CD14-positive monocyte (primary cell): ENCODE measurements around the gene GYPC. TPM values are rescaled to one million over a fixed set of nuclear protein-coding genes. Genes with fewer than 3 reads are reported as not detected.
"Not testable (repeated sequence)": the region's sequence is repeated elsewhere in the genome, so short reads cannot be mapped to it uniquely, and the experiment has no call there.

ENCODE experiments used
- DNase-seq, 3 donors: peaks; one replicate each; pipeline ENCODE4 v3.0.0-alpha.2; 2011 to 2022
- H2AFZ ChIP-seq: 2 replicates; pipeline ENCODE4 v1.6.0; 2012; ENCODE audit warnings: mild to moderate bottlenecking, low read depth, low read length, inconsistent platforms; ENCODE audit not compliant: insufficient read depth, poor library complexity, severe bottlenecking
- H3K27ac ChIP-seq, 2 donors: 1 replicate in 1 of 2; 2 replicates in 1 of 2; pipeline ENCODE4 v1.5.1; 2012 to 2013; ENCODE audit warnings: low read length in 2 of 2, control low read depth in 1 of 2, inconsistent platforms in 1 of 2, low read depth in 1 of 2, mild to moderate bottlenecking in 1 of 2
- H3K27me3 ChIP-seq, 2 donors: one replicate each; pipeline versions ENCODE4 v1.6.0 to v1.6.1; 2011 to 2013; ENCODE audit warnings: low read length in 2 of 2; ENCODE audit not compliant: control insufficient read depth in 2 of 2, insufficient read depth in 2 of 2
- H3K36me3 ChIP-seq, 2 donors: replicated peaks in 1 of 2; 1 replicate in 1 of 2; 2 replicates in 1 of 2; pipeline versions ENCODE4 v1.5.1 to v1.6.1; 2012 to 2013; ENCODE audit warnings: low read length in 2 of 2, control low read depth in 1 of 2, inconsistent platforms in 1 of 2, mild to moderate bottlenecking in 1 of 2; ENCODE audit not compliant: insufficient read depth in 2 of 2, control insufficient read depth in 1 of 2
- H3K4me1 ChIP-seq, 2 donors: 1 replicate in 1 of 2; 2 replicates in 1 of 2; pipeline versions ENCODE4 v1.5.1 to v1.6.1; 2012 to 2013; ENCODE audit warnings: low read length in 2 of 2, control low read depth in 1 of 2, inconsistent platforms in 1 of 2, mild to moderate bottlenecking in 1 of 2, moderate library complexity in 1 of 2; ENCODE audit not compliant: insufficient read depth in 2 of 2, control insufficient read depth in 1 of 2
- H3K4me2 ChIP-seq: replicated peaks from 2 replicates; pipeline ENCODE3; 2012; ENCODE audit warnings: low read length, moderate library complexity, mild to moderate bottlenecking; ENCODE audit not compliant: poor library complexity, severe bottlenecking; ENCODE audit errors: extremely low read depth
- H3K4me3 ChIP-seq, 3 experiments: fragments of 200-600 bp in 1 of 3; sonication (generic) in 1 of 3; replicated peaks in 1 of 3; 1 replicate in 2 of 3; 2 replicates in 1 of 3; pipeline ENCODE4 v1.5.1; 2011 to 2013; ENCODE audit warnings: low read length in 3 of 3, mild to moderate bottlenecking in 3 of 3, control low read depth in 2 of 3, low read depth in 2 of 3, inconsistent platforms in 1 of 3, moderate library complexity in 1 of 3
- H3K79me2 ChIP-seq: 2 replicates; pipeline ENCODE4 v1.6.0; 2012; ENCODE audit warnings: mild to moderate bottlenecking, control low read depth, inconsistent platforms, low read length, moderate library complexity; ENCODE audit not compliant: insufficient read depth
- H3K9ac ChIP-seq: 2 replicates; pipeline ENCODE4 v1.6.0; 2017; ENCODE audit warnings: low read length, mild to moderate bottlenecking; ENCODE audit not compliant: insufficient read depth, poor library complexity, severe bottlenecking
- H3K9me3 ChIP-seq, 2 donors: replicated peaks in 1 of 2; 1 replicate in 1 of 2; 2 replicates in 1 of 2; pipeline versions ENCODE4 v1.5.1 to v1.6.1; 2012 to 2013; ENCODE audit warnings: low read length in 2 of 2, control low read depth in 1 of 2; ENCODE audit not compliant: control insufficient read depth in 1 of 2, insufficient read depth in 1 of 2
- H4K20me1 ChIP-seq: 2 replicates; pipeline ENCODE4 v1.6.0; 2012; ENCODE audit warnings: mild to moderate bottlenecking, low read length, control low read depth, moderate library complexity; ENCODE audit not compliant: insufficient read depth
- H3K27ac Mint-ChIP-seq, 7 donors: one replicate each; pipeline ENCODE4 v1.8.0; 2020; ENCODE audit warnings: mild to moderate bottlenecking in 7 of 7, mixed read lengths in 7 of 7, moderate library complexity in 6 of 7, inconsistent platforms in 2 of 7
- H3K27me3 Mint-ChIP-seq, 3 donors: one replicate each; pipeline ENCODE4 v1.8.0; 2021 to 2022; ENCODE audit warnings: low read depth in 3 of 3, mild to moderate bottlenecking in 3 of 3, mixed read lengths in 3 of 3, moderate library complexity in 3 of 3, inconsistent platforms in 1 of 3
- H3K36me3 Mint-ChIP-seq, 2 donors: one replicate each; pipeline ENCODE4 v1.8.0; 2020; ENCODE audit warnings: mixed read lengths in 2 of 2, inconsistent platforms in 1 of 2, mild to moderate bottlenecking in 1 of 2
- H3K4me1 Mint-ChIP-seq: one replicate; pipeline ENCODE4 v1.8.0; 2020; ENCODE audit warnings: mild to moderate bottlenecking, mixed read lengths
- H3K4me3 Mint-ChIP-seq, 2 donors: one replicate each; pipeline ENCODE4 v1.8.0; 2020; ENCODE audit warnings: mild to moderate bottlenecking in 2 of 2, mixed read lengths in 2 of 2, moderate library complexity in 1 of 2
- H3K9me3 Mint-ChIP-seq, 7 donors: one replicate each; pipeline ENCODE4 v1.8.0; 2020 to 2022; ENCODE audit warnings: mixed read lengths in 7 of 7, mild to moderate bottlenecking in 6 of 7, moderate library complexity in 6 of 7, inconsistent platforms in 2 of 7
- CTCF ChIP-seq: fragments of 200-600 bp; IDR thresholded peaks from one replicate; pipeline ENCODE4 v1.8.0; 2022; ENCODE audit warnings: antibody characterized with exemption, mild to moderate bottlenecking
- WGBS: methylation state at CpG from one replicate; pipeline ENCODE4 v1.1.5; 2013; ENCODE audit warnings: missing lambda C conversion rate; ENCODE audit not compliant: insufficient coverage; 5-methylcytosine and 5-hydroxymethylcytosine counted together
- intact Hi-C, 2 donors: fragments of 100-400 bp; cut with micrococcal nuclease; formaldehyde crosslinking; loops; one replicate each; pipeline versions ENCODE4 v1.15.0 to v1.15.1; 2023
- polyA plus RNA-seq, 3 donors: library from polyadenylated mRNA; depleted of rRNA in 1 of 3; unstranded in 2 of 3; stranded (reverse) in 1 of 3; fragments of 300-500 nt in 2 of 3; fragments of >200 nt in 1 of 3; fragmentation: Illumina TruSeq in 2 of 3; gene quantifications; 1 replicate in 2 of 3; 2 replicates in 1 of 3; pipeline ENCODE4 v1.2.3, GENCODE V29; 2012 to 2021

GYPC gene
- polyA plus RNA-seq, 3 donors, result 20.0 to 36.1 (median 21.7) TPM

GRCh38 chr2:126687503-126687902 is 31.5 kb downstream of the GYPC start:
- Mint-ChIP-seq H3K27me3 (peaks cover 0 to 4% (median 0%) of the 10 kb centered on the region in 3 donors), H3K4me1 (peaks cover 4% of the 10 kb centered on the region), H3K9me3 (peaks cover 8 to 28% (median 13%) of the 10 kb centered on the region in 7 donors), H3K36me3 (peaks cover 50 to 66% of the 10 kb centered on the region in 2 donors), H3K4me3 (no peak overlapping the region), H3K27ac (no peak overlapping the region)
- intact Hi-C loops, result no loop called here
- Histone ChIP-seq H3K36me3 (peaks cover 0 to 56% of the 10 kb centered on the region in 2 donors), H3K9me3 (peaks cover 0 to 22% of the 10 kb centered on the region in 2 donors), H3K4me2 (no peak overlapping the region), H3K79me2 (peaks cover 2% of the 10 kb centered on the region), H3K4me3 (no peak overlapping the region), H2AFZ (no peak overlapping the region), H3K4me1 (no peaks in the 10 kb centered on the region), H3K27ac (no peak overlapping the region), H4K20me1 (no peaks in the 10 kb centered on the region), H3K9ac (no peak overlapping the region), H3K27me3 (no peaks in the 10 kb centered on the region)
- WGBS, result no CpG with 5 or more reads among the region's 2 CpGs
- TF ChIP-seq CTCF, result no peak
- no peak for DNase-seq

GRCh38 chr2:126688594-126688993 is 32.6 kb downstream of the GYPC start:
- intact Hi-C loops, H2AFZ ChIP-seq, H3K27me3 Mint-ChIP-seq, H3K4me3 Mint-ChIP-seq, H4K20me1 ChIP-seq, H3K9ac ChIP-seq, H3K27me3 ChIP-seq, H3K4me2 ChIP-seq, H3K4me1 Mint-ChIP-seq, H3K79me2 ChIP-seq, H3K4me1 ChIP-seq, DNase-seq, H3K27ac ChIP-seq, H3K4me3 ChIP-seq: not testable (repeated sequence)
- Mint-ChIP-seq H3K27ac (peak overlapping the region in 2 of 7 donors; percentile 38 to 60), H3K36me3 (peaks cover 51 to 68% of the 10 kb centered on the region in 2 donors), H3K9me3 (peaks cover 17 to 39% (median 21%) of the 10 kb centered on the region in 7 donors)
- H3K36me3 ChIP-seq, result peaks cover 3 to 55% of the 10 kb centered on the region in 2 donors
- peaks cover 0 to 32% of the 10 kb centered on the region in 2 donors for H3K9me3 ChIP-seq
- 100% methylated on average over 1 of the region's 2 CpGs for WGBS

DNA sequence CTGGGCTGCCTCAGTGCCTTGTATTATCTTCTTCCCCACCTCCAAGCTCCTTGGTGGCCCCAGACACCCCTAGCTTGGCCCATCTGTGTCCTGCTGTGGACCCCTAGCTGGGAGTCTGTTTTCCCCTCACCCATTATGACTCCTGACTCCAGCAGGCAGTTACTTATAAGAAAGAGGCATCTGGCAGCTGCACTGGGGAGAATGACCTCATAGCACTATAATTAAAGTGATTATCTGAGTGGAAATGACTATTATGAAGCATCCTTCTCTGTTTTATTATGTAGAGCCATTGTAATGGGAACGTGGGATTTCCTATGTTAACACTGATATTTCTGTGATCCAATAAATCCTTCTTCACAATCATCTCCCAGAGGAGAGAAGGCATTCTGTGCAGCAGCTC is 36.3 kb downstream of the GYPC start:
- H3K36me3 Mint-ChIP-seq, result peaks cover 67 to 73% of the 10 kb centered on the region in 2 donors
- H3K27ac Mint-ChIP-seq, intact Hi-C loops, H3K4me1 ChIP-seq, H3K4me3 Mint-ChIP-seq, H4K20me1 ChIP-seq, H3K27me3 ChIP-seq, H3K4me3 ChIP-seq, H3K4me2 ChIP-seq, H3K27me3 Mint-ChIP-seq, H3K79me2 ChIP-seq, H3K4me1 Mint-ChIP-seq, H3K27ac ChIP-seq, DNase-seq, H2AFZ ChIP-seq, H3K9ac ChIP-seq: not testable (repeated sequence)
- peaks cover 17 to 40% (median 21%) of the 10 kb centered on the region in 7 donors for H3K9me3 Mint-ChIP-seq
- Histone ChIP-seq H3K9me3 (peaks cover 0 to 32% of the 10 kb centered on the region in 2 donors), H3K36me3 (peaks cover 28 to 72% of the 10 kb centered on the region in 2 donors)
- WGBS, result no CpG with 5 or more reads among the region's 1 CpG

GRCh38 chr2:126692934-126693592 is 37.1 kb downstream of the GYPC start:
- not testable (repeated sequence) for H3K27ac Mint-ChIP-seq, H3K4me3 Mint-ChIP-seq

More at GRCh38 chr2:126692934-126693592, 37.1 kb downstream of the GYPC start:
- H3K27me3 ChIP-seq, H3K27me3 Mint-ChIP-seq, H3K9ac ChIP-seq, intact Hi-C loops, H3K4me1 Mint-ChIP-seq, H3K27ac ChIP-seq, H2AFZ ChIP-seq, H3K4me2 ChIP-seq, H4K20me1 ChIP-seq, DNase-seq, H3K79me2 ChIP-seq, H3K4me3 ChIP-seq, H3K4me1 ChIP-seq: not testable (repeated sequence)
- H3K9me3 Mint-ChIP-seq, result peaks cover 15 to 40% (median 19%) of the 10 kb centered on the region in 7 donors
- H3K36me3 ChIP-seq, result peaks cover 37 to 80% of the 10 kb centered on the region in 2 donors
- peaks cover 75 to 79% of the 10 kb centered on the region in 2 donors for H3K36me3 Mint-ChIP-seq
- 100% methylated on average over 1 of the region's 3 CpGs for WGBS
- H3K9me3 ChIP-seq, result peaks cover 0 to 32% of the 10 kb centered on the region in 2 donors
